ENCODE data around the gene FXYD6.

The FXYD6 gene

DNA sequence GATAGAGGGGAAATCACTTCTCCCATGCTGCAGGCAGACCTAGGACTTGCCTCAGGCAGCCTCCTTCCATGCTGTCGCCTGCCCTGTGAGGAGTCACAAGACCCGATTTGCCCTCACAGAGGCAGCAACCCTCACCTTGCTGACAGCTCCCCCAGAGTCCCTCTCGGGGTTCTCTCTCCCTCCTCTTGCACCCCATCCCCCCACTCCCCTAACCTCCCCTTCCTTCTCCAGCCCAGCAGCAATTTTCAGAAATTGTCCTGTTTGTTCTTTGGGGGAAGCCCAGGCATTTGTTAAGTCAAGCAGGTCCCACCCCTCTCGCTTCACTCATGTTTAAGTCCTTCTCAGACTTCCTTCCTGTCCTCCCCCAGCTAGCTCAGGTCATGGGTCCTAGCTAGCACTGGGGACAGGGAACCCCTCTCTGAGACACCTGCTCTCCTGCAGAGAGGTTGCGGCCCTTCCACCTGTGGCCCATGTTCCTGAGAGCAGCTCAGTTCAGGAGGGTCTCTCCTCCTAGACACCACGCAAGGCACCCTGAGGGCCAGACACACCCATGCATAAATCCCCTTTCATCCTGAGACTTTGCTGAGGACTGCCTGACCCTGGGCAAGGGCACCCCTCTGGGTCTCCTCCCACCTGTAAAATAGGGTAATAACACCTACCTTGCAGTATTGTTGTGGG, 45.6 kb downstream of the FXYD6 start:
- DNase-seq (ENCODE audit: low read depth in 2 of 2), result no peak

- DNase-seq (ENCODE audit: low read depth in 2 of 2), result no peak
Observed at GRCh38 chr11:117830072-117830471, 46.4 kb downstream of the FXYD6 start.

DNA sequence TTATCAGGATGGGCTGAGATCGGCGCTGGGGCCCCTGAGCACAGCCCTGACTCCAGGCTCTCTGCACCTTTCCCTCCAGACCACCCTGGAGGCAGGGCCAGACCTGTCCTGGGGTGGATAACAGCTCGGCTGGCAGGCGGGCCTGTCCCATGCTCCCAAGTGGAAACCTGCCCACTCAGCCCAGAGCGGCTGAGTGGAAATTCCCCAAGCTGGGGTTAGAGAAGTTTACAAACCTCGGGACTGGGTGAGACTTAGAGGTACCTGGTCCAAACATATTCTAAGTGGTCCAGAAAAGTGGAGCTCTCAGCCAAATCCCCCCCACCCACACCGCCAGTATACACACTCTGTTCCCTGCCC, 47.1 kb downstream of the FXYD6 start:
- DNase-seq (ENCODE audit: low read depth in 2 of 2), result no peak

GRCh38 chr11:117828611-117829368, 47.7 kb downstream of the FXYD6 start:
- DNase-seq (ENCODE audit: low read depth in 2 of 2), result peak; percentile 88 to 89

GRCh38 chr11:117827521-117828511, 48.6 kb downstream of the FXYD6 start:
- no peak for DNase-seq (ENCODE audit: low read depth in 2 of 2)

DNA sequence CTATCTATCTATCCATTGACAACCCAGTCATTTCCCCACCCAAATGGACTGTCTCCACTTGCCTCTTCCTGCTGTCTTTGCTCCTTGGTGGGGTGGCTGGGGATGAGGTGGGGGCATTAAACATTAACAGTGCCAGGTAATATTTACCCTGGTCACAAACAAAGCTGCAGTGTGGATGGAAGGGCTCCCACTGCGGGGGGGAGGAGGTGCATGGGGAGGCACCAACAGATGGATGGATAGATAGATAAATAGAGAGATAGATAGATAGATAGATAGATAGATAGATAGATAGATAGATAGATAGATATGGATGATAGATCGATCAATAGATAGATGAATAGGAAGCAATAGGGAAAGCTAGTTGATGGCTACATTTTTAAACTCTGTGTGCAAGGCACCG, 49.6 kb downstream of the FXYD6 start:
- DNase-seq (ENCODE audit: low read depth in 2 of 2), result no peak

DNA sequence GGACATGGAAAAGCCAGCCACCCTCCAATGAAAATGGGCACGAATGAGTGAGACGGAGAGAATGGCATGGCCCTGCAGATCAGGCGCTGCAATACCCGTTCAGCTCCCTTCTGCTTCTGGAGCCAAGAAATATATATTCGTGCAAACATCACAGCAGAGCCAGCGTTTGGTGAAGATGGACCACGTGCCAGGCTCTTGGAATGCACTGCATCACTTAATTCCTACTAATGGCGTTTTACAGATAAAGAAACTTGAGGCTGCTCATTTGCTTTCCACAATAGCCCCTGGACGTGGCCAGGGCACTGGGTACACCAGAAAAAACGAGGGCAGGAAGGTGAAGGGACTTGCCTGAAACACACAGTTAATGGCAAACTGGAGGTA, 50.3 kb downstream of the FXYD6 start:
- no peak for DNase-seq (ENCODE audit: low read depth in 2 of 2)

DNA sequence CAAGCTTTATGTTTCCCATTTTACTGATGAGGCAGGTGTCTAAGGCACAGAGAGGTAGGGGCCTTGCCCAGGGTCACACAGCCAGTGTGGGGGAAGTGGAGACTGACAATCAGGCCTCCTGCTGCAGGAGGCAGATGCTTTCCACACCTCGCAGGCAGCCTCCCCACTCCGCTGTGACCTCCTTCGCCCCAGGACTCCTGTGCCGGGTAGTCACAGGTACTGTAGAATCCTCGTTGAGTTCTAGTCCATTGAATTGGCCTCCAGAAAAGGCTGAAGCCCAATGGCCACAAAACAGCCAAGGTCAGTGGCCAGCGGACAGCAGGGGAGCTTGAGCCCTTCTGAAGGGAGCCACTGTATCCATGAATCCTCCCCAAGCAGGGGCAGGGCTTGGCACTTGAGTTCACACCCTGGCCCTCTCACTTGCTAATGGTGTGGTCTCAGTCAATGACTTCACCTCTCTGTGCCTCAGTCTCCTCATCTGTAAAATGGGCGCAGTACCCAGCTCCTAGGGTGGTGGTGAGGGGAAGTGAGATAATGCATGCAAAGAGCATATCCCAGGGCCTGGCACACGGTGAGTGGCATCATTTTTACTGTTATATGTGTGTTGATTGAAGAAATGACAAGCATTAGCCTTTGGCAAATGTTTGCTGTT, 50.8 kb downstream of the FXYD6 start:
- no peak for DNase-seq (ENCODE audit: low read depth in 2 of 2)

- no peak for DNase-seq (ENCODE audit: low read depth in 2 of 2)
Observed at GRCh38 chr11:117824571-117825537, 51.6 kb downstream of the FXYD6 start, which contains the start of gene FXYD2. TSS of gene FXYD2 (minus strand) at chr11:117824744. CDS start at chr11:117824678, 66 bp downstream.

DNA sequence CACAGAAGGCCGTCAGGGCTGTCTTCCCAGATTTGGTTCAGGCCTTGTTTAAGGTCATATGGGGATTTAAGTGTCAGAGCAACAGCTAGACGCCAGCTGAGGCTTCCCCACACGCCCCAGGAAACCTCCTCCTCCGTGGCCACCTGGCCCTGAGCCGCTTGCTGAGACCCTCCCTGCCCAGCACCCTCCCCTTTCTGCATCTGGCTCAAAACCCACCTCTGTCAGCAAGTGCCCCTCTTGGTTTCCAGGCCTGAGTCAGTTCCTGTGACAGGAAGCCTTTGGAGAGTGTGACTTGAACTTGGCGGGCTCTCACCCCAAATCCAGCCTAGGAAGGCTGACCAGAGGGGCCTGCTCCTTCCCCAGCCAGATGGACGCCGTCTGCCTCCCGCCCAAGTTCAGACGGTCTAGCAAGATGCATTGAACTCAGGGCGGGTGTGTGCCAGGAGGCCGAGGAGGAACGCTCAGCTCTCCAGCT, 52.5 kb downstream of the FXYD6 start:
- DNase-seq (ENCODE audit: low read depth in 2 of 2), result no peak

DNA sequence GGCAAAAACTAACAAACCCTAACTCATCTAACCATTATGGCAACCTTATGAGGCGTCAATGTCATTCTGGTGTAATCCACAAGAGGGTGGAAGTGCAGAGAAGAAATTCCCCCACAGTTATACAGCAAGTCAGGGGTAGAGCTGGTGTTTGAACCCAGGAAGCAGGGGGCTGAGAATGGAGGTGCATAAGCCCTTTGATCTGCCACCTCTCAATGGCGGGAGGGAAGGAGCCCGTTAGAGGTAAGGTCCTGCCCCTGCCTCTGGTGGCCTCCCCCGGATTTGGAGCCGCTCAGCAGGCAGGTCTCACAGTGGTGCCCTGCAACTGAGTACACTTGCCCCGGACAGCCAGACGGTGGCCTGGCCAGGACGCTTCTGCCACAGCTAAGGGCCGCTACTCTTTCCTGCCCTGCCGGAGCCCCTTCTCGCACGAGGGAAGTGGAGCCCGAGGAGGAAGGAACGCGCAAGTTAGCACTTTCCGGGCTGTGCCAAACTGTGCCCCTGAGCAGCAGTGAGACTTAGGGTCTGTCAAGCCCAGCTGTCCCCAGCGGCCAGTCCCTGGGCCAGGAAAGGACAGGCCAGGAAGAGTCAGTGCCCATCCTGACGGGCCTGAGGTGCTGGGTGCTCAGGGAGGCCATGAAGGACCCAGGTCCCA, 53.0 kb downstream of the FXYD6 start:
- DNase-seq (ENCODE audit: low read depth in 2 of 2), result no peak

- no peak for DNase-seq (ENCODE audit: low read depth in 2 of 2)
Observed at GRCh38 chr11:117822074-117823033, 54.1 kb downstream of the FXYD6 start.

- no peak for DNase-seq (ENCODE audit: low read depth in 2 of 2)
Observed at GRCh38 chr11:117821431-117821830, 55.0 kb downstream of the FXYD6 start.

DNA sequence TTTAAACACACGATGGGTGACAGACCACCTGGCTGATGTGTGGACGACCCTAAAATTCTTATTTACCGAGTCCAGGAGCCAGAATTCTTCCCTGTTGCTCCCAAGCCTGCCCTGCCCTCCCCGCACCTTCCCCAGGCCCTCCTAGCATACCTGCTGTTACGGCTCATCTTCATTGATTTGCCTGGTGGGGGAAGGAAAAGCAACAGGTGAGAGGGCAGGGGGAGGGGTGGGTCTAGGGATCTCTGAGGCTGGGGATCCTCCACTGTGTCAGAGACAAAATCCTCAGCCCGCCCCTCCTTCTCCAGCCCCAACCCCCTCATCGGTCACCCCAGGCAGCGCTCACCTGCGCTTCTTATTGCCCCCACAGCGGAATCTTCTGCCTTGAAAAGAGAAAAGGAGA, 55.9 kb downstream of the FXYD6 start:
- DNase-seq (ENCODE audit: low read depth in 2 of 2), result no peak

DNA sequence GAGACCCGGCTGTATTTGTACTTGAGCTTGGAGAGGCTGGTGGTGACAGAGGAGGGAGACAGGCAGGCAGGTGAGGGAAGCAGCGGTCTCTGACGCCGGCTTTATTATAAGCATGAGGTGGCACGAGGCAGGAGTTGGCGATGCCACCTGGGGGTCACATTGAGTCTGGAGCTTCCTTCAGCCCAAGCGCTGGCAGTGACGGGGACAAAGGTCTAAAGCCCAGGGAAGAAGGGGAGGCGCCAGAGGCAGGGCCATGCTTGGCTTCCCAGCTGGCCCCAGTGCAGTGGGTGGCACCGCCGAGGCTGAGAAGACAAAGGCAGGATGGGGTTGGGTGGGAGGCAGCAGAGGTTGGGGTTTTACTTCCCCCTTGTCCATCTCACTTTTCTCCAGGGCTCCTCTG, 56.4 kb downstream of the FXYD6 start:
- no peak for DNase-seq (ENCODE audit: low read depth in 2 of 2)

- DNase-seq (ENCODE audit: low read depth in 2 of 2), result no peak
Observed at GRCh38 chr11:117819096-117820040, 57.1 kb downstream of the FXYD6 start.

- DNase-seq (ENCODE audit: low read depth in 2 of 2), result no peak
Observed at GRCh38 chr11:117818041-117818873, 58.2 kb downstream of the FXYD6 start.
